ENCODE measurements around the gene ERBB4. TPM values are rescaled to one million over a fixed set of nuclear protein-coding genes. Genes with fewer than 3 reads are reported as not detected.

ERBB4 gene
- total and polyA plus RNA-seq, 2 of the 8 experiments (the other 6 are each of a cell fraction or from before 2014, with no cell fraction given): 0.34 to 1.3 TPM

- H3K4me3 ChIP-seq (ENCODE audit: extremely low read depth in 1 of 4, insufficient read depth in 2 of 4, low read depth in 3 of 4, low read length in 4 of 4): no peak overlapping the region
- no peak overlapping the region for H3K56ac ChIP-seq (replicated peaks; ENCODE audit: insufficient read length, low read depth, low read length)
- POLR2A ChIA-PET (ENCODE audit: partially characterized antibody): no interaction called here
- no peaks in the 10 kb centered on the region for H3K79me2 ChIP-seq (ENCODE audit: control insufficient read depth in 1 of 2, insufficient read depth in 2 of 2, low read length in 2 of 2)
- H3K18ac ChIP-seq (ENCODE audit: extremely low read depth, low read length): no peak overlapping the region
- H2AFZ ChIP-seq (ENCODE audit: low read length): no peak overlapping the region
- no peaks in the 10 kb centered on the region for H4K20me1 ChIP-seq (replicated peaks in 1 of 2; ENCODE audit: control insufficient read depth in 1 of 2, insufficient read depth in 2 of 2, low read length in 2 of 2)
- no peak overlapping the region for H4K91ac ChIP-seq (replicated peaks; ENCODE audit: insufficient read length, low read length)
- no peak overlapping the region for H3K23ac ChIP-seq (ENCODE audit: insufficient read length)
- H4K8ac ChIP-seq (ENCODE audit: extremely low read depth, insufficient read depth, low read length): no peak overlapping the region
- H3K9ac ChIP-seq (replicated peaks in 1 of 4; ENCODE audit: extremely low read depth in 1 of 4, low read depth in 3 of 4, low read length in 3 of 4): no peak overlapping the region
- H4K5ac ChIP-seq (ENCODE audit: insufficient read length, low read depth, low read length): no peak overlapping the region
- H2BK20ac ChIP-seq (ENCODE audit: low read length): no peak overlapping the region
- WGBS, 2 experiments (ENCODE audit: extremely low coverage in 1 of 2, insufficient coverage in 1 of 2, insufficient read length in 1 of 2, insufficient replicate concordance in 2 of 2, low coverage in 1 of 2, low lambda C conversion rate in 2 of 2, missing lambda C conversion rate in 1 of 2): 100% methylated on average over 1 of the region's 1 CpG; no CpG with 5 or more reads in 1 of the 2 experiments
- no peaks in the 10 kb centered on the region for H3K4me1 ChIP-seq (replicated peaks in 1 of 4; ENCODE audit: control insufficient read depth in 3 of 4, insufficient read depth in 4 of 4, low read length in 3 of 4)
- H3K27ac ChIP-seq (ENCODE audit: low read depth, low read length): no peak overlapping the region
- H3K79me1 ChIP-seq (ENCODE audit: low read depth, low read length): no peaks in the 10 kb centered on the region
- H3K4me2 ChIP-seq (ENCODE audit: insufficient read depth in 1 of 2, low read depth in 2 of 2, low read length in 2 of 2): no peak overlapping the region
- no peak for DNase-seq (ENCODE audit: low read depth in 1 of 2, low spot score in 2 of 2)
- no peak overlapping the region for H2BK5ac ChIP-seq (ENCODE audit: low read depth, low read length)
- no peak overlapping the region for H2BK15ac ChIP-seq (ENCODE audit: low read length)
- H3K14ac ChIP-seq (ENCODE audit: insufficient read length): no peak overlapping the region
- no peak for FAIRE-seq
- no peaks in the 10 kb centered on the region for H3K23me2 ChIP-seq (ENCODE audit: low read depth, low read length)
- H3K27me3 ChIP-seq (replicated peaks in 1 of 4; ENCODE audit: control insufficient read depth in 3 of 4, extremely low read depth in 1 of 4, insufficient read depth in 3 of 4, low read length in 3 of 4): no peaks in the 10 kb centered on the region
- H2BK12ac ChIP-seq (ENCODE audit: low read depth, low read length): no peak overlapping the region
- no peak overlapping the region for H2BK120ac ChIP-seq (replicated peaks; ENCODE audit: low read depth, low read length)
- CTCF ChIA-PET (ENCODE audit: partially characterized antibody): interaction anchor here (0.6 to 1.6 kb wide), 5 partner anchors 12 to 383 kb away, joined by 3 to 4 read pairs (median 3); no protein-coding TSS in a partner anchor
- no peak overlapping the region for H2AK5ac ChIP-seq (ENCODE audit: low read depth, low read length)
- H3K4ac ChIP-seq (replicated peaks; ENCODE audit: insufficient read length, low read depth, low read length): no peak overlapping the region
- H3K36me3 ChIP-seq (ENCODE audit: control insufficient read depth in 2 of 4, insufficient read depth in 4 of 4, low read length in 3 of 4): no peaks in the 10 kb centered on the region
- no peaks in the 10 kb centered on the region for H3K9me3 ChIP-seq (ENCODE audit: insufficient read depth in 2 of 2, low read depth in 1 of 2, low read length in 1 of 2)
- no peak for TF ChIP-seq ASH2L (IDR thresholded peaks at IDR 0.05; ENCODE audit: low read length)
- TF ChIP-seq SP2 (IDR thresholded peaks at IDR 0.05; ENCODE audit: low read length): no peak
- TF ChIP-seq TEAD4 (IDR thresholded peaks at IDR 0.05; ENCODE audit: low read depth, low read length): no peak
- no peak for TF ChIP-seq USF2 (IDR thresholded peaks at IDR 0.05; ENCODE audit: low read length)
- TF ChIP-seq YY1 (IDR thresholded peaks at IDR 0.05; ENCODE audit: low read depth, low read length): no peak
- no peak for TF ChIP-seq NRF1 (IDR thresholded peaks at IDR 0.05; ENCODE audit: low read depth, low read length)
These were observed 847.9 kb downstream of the ERBB4 start for GRCh38 chr2:211690736-211691135.
